H1 (cell line): ENCODE results near the gene SLC12A8.

Experiments used
- POLR2AphosphoS5 ChIP-seq: IDR thresholded peaks from 2 replicates; pipeline ENCODE4 v1.6.1; 2011; ENCODE audit warnings: low read depth, low read length
- SP1 ChIP-seq: IDR thresholded peaks from 2 replicates; pipeline ENCODE4 v1.6.1; 2011; ENCODE audit warnings: low read depth, low read length
- TF ChIP-seq, protein P1 (sequence below), 3 experiments: IDR thresholded peaks; 1 replicate in 2 of 3; 2 replicates in 1 of 3; pipeline versions ENCODE4 v1.5.1 to v1.6.1; 2011; ENCODE audit warnings: low read length in 3 of 3, mild to moderate bottlenecking in 3 of 3, inconsistent platforms in 2 of 3, low read depth in 1 of 3, moderate library complexity in 1 of 3; ENCODE audit not compliant: insufficient read depth in 1 of 3; ENCODE audit errors: control extremely low read depth in 1 of 3
- TF ChIP-seq, protein P2 (sequence below): IDR thresholded peaks from 2 replicates; pipeline ENCODE4 v1.6.1; 2012; ENCODE audit warnings: inconsistent platforms

DNA sequence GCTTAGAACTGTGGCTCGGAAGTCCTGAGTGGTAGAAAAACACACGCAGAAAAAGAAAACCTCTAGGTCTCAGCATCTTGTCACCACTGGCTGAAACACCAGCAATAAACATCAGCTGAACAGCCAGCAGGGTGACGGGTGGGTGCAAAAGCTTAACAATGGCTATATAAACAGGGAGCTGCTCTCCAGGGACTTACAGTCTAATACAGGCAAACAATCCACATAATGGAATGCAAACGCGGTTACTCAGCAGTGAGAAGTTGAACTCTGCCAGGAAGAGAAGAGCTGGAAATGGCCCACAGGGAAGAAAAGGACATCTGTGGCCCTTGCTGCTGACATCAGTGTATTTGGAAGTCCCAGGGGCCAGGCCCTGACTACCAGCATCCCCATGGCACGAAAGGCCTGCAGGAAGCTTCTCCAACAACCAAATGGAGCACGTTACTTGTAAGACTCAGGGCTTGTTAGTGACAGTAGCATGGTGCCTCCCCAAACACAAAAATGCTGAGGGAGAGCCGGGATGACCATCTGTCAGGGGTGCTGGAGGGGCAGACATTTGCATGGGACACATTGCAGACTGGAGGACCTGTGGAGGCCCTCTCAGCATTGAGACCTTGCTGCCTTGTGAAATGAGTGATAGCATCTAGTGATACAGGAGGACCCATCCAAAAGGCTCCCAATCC, 159.8 kb downstream of the SLC12A8 start:
- TF ChIP-seq, protein P1, sequence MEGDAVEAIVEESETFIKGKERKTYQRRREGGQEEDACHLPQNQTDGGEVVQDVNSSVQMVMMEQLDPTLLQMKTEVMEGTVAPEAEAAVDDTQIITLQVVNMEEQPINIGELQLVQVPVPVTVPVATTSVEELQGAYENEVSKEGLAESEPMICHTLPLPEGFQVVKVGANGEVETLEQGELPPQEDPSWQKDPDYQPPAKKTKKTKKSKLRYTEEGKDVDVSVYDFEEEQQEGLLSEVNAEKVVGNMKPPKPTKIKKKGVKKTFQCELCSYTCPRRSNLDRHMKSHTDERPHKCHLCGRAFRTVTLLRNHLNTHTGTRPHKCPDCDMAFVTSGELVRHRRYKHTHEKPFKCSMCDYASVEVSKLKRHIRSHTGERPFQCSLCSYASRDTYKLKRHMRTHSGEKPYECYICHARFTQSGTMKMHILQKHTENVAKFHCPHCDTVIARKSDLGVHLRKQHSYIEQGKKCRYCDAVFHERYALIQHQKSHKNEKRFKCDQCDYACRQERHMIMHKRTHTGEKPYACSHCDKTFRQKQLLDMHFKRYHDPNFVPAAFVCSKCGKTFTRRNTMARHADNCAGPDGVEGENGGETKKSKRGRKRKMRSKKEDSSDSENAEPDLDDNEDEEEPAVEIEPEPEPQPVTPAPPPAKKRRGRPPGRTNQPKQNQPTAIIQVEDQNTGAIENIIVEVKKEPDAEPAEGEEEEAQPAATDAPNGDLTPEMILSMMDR (IDR thresholded peaks at IDR 0.05; ENCODE audit: control extremely low read depth in 1 of 3, insufficient read depth in 1 of 3, low read depth in 1 of 3, low read length in 3 of 3): no peak
- TF ChIP-seq POLR2AphosphoS5 (no peak), SP1 (no peak)
- TF ChIP-seq, protein P2, sequence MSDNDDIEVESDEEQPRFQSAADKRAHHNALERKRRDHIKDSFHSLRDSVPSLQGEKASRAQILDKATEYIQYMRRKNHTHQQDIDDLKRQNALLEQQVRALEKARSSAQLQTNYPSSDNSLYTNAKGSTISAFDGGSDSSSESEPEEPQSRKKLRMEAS: no peak
